GM19455 (cell line): ENCODE data around the gene ALPG.
"Not testable (repeated sequence)": the region's sequence is repeated elsewhere in the genome, so short reads cannot be mapped to it uniquely, and the experiment has no call there.

Source experiments
- ATAC-seq: cut with Tn5 transposase; IDR thresholded peaks from one replicate; pipeline ENCODE4 v1.9.1; 2021; ENCODE audit not compliant: unreplicated experiment

ALPG gene

DNA sequence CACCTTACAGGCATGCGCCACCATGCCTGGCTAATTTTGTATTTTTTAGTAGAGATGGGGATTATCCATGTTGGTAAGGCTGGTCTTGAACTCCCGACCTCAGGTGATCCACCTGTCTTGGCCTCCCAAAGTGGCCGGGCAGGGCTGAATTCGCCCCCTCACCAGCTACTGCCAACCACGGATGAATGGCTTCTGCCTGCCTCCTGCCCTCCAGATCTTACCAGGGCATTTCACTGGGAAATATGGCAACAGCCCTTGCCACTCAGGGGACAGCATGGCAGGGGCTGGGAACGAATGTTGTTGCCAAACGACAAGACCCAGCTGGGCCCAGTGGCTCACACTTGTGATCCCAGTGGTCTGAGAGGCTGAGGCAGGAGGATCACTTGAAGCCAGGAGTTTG, 29.9 kb upstream of the ALPG start:
- ATAC-seq: no peak

DNA sequence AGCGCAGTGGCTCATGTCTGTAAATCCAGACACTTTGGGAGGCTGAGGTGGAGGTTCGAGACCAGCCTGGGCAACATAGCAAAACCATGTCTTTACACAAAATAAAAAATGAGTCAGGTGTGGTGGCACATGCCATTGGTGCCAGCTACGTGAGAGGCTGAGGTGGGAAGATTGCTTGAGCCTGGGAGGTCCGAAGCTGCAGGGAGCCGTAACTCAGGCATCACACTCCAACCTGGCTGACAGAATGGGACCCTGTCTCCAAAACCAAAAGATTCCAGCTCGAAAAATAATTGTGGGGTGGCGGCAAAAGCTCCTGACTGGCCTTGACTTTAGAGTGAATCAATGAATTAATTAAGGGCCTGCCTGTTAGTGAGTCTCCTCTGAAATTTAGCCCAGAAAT, 29.3 kb upstream of the ALPG start:
- ATAC-seq: no peak

GRCh38 chr2:232377841-232378734, 28.6 kb upstream of the ALPG start:
- no peak for ATAC-seq

DNA sequence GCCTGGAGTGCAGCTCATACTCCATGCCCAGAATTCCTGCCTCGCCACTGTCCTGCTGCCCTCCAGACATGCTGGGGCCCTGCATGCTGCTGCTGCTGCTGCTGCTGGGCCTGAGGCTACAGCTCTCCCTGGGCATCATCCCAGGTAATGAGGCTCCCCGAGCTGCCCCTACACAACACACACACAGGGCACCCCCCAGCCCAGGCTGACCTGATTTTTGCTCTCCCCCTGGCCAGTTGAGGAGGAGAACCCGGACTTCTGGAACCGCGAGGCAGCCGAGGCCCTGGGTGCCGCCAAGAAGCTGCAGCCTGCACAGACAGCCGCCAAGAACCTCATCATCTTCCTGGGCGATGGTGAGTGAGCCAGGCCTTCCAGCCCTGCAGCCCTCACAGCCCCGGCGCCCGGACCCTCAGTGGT, 27.9 kb upstream of the ALPG start, which contains the start of gene ALPP:
TSS of gene ALPP (plus strand) at position 17 of the 417 bp plus-strand sequence. CDS start at position 69, 52 bp downstream.
- not testable (repeated sequence) for ATAC-seq

DNA sequence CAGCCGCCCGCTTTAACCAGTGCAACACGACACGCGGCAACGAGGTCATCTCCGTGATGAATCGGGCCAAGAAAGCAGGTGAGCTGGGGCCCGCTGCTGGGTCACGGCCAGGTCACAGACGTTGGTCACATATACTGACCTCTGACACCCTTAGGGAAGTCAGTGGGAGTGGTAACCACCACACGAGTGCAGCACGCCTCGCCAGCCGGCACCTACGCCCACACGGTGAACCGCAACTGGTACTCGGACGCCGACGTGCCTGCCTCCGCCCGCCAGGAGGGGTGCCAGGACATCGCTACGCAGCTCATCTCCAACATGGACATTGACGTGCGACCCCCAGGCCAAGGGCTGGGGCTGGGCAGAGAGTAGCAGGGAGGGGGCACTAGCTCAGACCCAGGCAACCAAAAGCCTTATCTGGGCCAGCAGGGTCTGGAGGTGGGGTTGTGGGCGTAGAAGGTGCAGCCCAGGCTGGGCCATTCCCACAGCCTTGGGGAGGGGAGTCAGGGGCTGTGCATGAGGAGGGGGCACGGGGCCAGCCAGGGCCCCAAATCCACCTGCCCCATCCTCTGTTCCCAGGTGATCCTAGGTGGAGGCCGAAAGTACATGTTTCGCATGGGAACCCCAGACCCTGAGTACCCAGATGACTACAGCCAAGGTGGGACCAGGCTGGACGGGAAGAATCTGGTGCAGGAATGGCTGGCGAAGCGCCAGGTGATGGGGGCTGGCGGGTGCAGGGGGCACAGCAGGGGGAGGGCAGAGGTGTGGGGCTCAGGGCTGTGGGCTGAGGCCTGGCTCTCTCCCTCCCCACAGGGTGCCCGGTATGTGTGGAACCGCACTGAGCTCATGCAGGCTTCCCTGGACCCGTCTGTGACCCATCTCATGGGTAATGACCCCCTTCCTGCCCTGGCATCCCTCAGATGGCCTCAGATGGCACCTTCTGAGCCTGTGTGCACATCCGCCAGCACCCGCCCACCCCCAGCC, 26.7 kb upstream of the ALPG start:
- ATAC-seq: not testable (repeated sequence)

- ATAC-seq: not testable (repeated sequence)
Measured at GRCh38 chr2:232381204-232382031, 25.2 kb upstream of the ALPG start.

DNA sequence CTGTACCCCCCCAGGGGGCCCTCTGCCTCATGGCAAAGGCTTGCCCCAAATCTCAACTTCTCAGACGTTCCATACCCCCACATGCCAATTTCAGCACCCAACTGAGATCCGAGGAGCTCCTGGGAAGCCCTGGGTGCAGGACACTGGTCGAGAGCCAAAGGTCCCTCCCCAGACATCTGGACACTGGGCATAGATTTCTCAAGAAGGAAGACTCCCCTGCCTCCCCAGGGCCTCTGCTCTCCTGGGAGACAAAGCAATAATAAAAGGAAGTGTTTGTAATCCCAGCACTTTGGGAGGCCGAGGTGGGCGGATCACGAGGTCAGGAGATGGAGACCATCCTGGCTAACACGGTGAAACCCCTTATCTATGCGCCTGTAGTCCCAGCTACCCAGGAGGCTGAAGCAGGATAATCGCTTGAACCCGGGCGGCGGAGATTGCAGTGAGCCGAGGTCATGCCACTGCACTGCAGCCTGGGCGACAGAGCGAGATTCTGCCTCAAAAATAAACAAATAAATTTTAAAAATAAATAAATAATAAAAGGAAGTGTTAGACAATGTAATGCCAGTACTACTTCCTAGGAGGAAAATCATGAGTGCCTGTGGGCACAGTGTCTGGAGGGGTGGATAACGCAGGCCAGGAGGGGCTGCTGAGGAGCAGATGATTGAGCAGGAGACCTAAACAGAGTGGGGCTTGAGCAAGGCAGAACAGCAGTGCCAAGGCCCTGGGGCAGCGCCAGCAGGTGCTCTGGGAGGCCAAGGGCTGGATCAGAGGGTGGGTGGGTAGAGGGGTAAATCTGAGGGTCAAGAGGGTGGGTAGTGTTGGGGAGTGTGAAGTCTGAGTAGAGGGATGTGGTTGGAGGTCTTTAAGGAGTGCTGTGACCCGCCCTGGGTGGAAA, 24.1 kb upstream of the ALPG start:
- no peak for ATAC-seq

DNA sequence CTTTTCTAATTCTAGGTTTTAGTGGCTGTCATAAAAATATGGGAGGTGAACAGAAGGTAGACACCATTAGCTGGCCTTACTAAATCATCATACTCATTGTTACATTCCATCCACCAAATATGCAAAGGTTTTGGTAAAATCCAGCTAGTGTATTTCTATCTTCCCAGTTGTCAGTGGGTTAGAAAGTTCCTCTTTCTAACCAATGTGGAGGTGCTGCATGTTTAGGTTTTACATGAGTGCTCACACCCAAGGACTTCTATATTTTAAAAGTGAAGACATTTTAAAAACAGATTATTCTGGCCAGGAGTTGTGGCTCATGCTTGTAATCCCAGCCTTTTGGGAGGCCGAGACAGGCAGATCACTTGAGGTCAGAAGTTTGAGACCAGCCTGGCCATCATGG, 22.2 kb upstream of the ALPG start:
- no peak for ATAC-seq

- ATAC-seq: not testable (repeated sequence)
Measured at GRCh38 chr2:232385058-232385457, 21.6 kb upstream of the ALPG start.

DNA sequence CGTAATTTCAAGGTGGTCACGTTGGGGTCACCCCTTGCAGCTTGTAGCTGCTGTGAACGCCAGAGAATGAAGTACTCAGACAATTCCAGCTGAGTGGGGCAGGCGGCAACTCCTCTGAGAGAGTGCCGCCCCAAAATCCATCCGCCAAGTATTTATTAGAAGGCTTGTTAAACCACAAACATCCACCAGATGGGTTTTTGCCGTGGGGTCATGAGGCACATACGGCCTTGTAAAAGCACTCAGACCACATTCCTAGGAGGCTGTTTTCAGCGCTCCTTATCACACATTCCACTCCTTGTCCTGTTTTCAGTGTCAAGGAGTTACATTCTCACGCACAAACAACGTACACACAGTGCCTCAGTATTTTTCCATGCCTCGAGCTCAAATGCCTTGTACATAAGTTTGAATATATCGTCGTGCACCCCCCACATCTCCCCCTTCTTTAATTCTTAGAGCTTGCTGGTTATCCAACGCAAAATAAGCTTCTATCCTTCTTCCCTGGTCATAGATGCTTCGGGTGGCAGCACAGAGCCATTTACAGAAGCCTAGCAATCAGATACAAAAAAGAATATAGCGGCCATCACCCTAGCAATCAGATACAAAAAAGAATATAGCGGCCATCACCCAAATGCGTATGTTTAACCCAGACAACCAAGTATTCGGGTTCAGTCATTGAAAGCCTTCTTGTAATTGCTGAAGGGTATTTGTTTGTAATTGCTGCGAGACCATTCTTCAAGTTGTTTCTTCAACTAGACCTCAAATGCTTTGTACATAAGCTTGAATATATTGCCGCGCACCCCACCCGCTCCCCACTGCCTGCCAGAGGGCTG, 20.8 kb upstream of the ALPG start:
- ATAC-seq: no peak

DNA sequence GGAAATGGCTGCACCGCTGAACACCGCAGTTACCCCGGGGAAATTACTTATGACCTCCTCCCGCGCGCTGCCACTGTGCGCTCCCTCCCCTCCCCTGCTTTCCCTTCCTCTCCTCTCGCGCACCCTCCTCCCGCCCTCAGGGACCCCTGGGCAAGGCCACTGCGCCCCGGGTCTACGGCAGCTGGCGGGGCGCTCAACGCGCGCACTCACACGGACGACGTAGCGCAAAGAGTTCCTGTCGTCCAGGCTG, 20.2 kb upstream of the ALPG start:
- no peak for ATAC-seq

DNA sequence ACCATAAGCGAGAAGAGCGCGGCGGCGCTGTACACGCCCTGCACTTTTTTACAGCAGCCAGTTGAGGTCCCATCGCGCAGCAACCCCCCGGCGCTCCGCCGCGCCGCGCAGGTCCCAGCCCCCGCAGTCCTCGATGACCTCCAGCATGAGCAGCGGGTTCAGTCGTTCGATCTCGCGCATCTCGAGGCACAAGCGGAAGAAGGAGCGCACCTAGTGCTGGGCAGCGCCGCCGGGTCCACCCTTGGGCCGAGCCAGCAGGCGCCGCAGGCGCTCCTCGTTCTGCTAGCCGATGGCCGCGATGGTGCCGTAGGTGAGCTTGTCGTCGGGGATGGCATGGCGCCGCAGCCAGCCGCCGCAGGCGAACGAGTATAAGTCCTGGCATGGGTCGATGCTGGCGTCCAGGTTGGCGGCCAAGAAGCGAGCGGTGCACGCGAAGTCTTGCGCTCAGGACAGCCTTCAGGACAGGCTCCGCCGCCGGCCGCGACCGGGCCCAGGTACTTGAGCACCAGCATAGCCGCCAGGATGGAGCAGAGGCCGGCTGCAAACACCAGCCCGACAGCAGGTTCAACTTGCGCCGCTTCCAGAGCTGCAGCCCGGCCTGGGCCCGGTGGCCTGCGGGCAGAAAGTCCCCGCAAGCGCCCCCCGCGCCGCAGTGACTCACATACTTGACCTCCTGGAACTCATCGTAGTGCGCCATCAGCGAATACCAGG, 19.7 kb upstream of the ALPG start:
- no peak for ATAC-seq

DNA sequence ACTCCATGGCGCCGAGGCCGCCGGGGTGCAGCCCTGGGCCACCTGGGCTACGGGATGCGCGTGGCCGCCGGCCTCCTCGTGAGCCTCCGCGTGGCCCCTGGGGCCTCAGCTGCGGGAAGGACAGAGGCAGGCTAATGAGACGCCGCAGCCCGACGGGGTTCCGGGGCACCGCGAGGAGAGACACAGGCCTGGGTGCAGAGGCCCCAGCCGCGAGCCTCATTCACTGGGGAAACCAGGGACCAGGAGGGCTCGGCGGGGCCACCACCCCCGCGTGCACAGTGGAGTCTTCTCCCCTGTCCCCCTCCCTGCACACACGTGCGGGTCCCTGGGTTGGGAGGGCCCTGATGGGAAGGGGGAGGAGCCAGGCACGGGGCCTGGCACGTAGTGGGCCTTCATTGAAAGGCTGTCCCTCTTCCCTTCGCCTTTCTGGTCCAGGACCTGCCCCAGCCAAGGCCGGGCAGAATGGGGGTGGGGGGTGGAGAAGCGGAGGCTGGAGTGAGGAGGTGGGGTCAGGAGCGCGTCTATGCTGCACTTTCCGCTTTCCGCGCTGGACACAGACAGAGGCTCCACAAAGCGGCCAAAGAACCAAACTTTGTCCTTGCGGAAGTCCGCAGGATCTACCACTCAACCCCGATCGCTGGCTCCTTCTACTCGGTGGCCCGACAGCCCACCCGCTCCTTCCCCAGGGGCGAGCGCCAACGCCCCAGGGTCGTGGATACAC, 19.0 kb upstream of the ALPG start:
- ATAC-seq: no peak

- no peak for ATAC-seq
Measured at GRCh38 chr2:232388324-232388891, 18.2 kb upstream of the ALPG start.

DNA sequence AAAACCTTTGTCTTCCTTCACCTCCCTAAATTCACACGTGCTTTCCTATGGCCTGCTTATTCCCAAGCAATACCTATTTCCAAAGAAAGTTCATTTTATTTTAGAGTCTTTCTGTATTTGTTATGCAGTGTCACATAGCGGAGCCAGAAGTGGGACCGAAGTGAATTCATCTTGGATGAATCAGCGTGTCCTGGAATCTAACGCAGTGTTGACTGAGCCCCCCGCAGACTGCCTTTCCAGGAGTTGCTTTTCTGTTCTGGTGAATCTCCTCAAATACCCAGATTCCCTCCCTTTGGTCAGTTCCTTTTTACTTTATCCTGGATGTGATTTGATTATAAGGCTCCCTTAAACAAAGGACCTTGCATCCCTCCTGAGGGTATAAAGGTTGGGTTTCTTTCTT, 17.3 kb upstream of the ALPG start:
- ATAC-seq: no peak

DNA sequence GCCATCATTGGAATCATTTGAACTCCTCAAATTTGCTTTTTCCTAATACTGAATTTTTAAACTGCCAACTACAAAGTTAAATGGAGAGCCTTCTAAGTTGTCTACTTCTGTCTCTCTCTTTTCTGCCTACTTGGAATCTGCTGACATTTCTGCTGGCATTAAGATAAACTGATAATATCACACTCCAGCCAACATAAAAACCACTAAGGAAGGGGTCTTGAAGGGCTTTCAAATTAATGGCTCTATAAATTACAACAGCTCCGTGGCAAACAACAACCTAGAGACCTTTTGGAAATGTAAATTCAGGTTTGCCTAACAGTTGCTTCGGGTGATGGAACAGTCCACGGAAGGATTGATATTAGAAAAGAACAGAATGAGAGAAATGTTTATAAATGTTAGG, 16.0 kb upstream of the ALPG start:
- no peak for ATAC-seq

GRCh38 chr2:232393556-232393955, 13.1 kb upstream of the ALPG start:
- ATAC-seq: no peak

- ATAC-seq: not testable (repeated sequence)
Measured at GRCh38 chr2:232394431-232394830, 12.2 kb upstream of the ALPG start.
